Measurements from ENCODE around the gene PGA5.
"Not testable (repeated sequence)": the region's sequence is repeated elsewhere in the genome, so short reads cannot be mapped to it uniquely, and the experiment has no call there.

GRCh38 chr11:61231033-61231432 is 9.9 kb upstream of the PGA5 start:
- not testable (repeated sequence) for TF ChIP-seq POLR2A, CTCF (IDR thresholded peaks at IDR 0.05)

All from thyroid gland (tissue), 4 donors.